Coronary artery (tissue), 2 donors: ENCODE data around the gene UPF3B.
"Not testable (repeated sequence)": the region's sequence is repeated elsewhere in the genome, so short reads cannot be mapped to it uniquely, and the experiment has no call there.

Source experiments
- DNase-seq: peaks from one replicate; pipeline ENCODE4 v3.0.0-alpha.2; 2017; ENCODE audit warnings: low spot score
- H3K27ac ChIP-seq, 2 donors: fragments of 200-600 bp; sonication (generic); one replicate each; pipeline ENCODE4 v1.5.1; 2016 to 2019
- H3K4me3 ChIP-seq: fragments of 200-600 bp; sonication (generic); 2 replicates; pipeline ENCODE4 v1.5.1; 2016; ENCODE audit warnings: mild to moderate bottlenecking, moderate library complexity
- CTCF ChIP-seq: fragments of 200-600 bp; sonication (generic); IDR thresholded peaks from one replicate; pipeline ENCODE4 v1.5.1; 2019; ENCODE audit warnings: antibody characterized with exemption

The UPF3B gene

GRCh38 chrX:119870626-119871131, 17.9 kb upstream of the UPF3B start:
- no peak for TF ChIP-seq CTCF
- peak overlapping the region; percentile 83 to 90 for H3K27ac ChIP-seq
- DNase-seq = no peak

GRCh38 chrX:119853444-119853843, 681 bp upstream of the UPF3B start:
- peak overlapping the region; percentile 78 for H3K4me3 ChIP-seq
- no peak for DNase-seq
- peak overlapping the region; percentile 6 to 88 for H3K27ac ChIP-seq
- no peak for TF ChIP-seq CTCF

More at GRCh38 chrX:119870626-119871131, 17.9 kb upstream of the UPF3B start:
- peak overlapping the region; percentile 75 for H3K4me3 ChIP-seq

- Histone ChIP-seq H3K27ac (no peak overlapping the region), H3K4me3 (no peak overlapping the region)
- no peak for DNase-seq
- TF ChIP-seq CTCF = no peak
Measured at GRCh38 chrX:119833905-119834304, 18.9 kb downstream of the UPF3B start.

- Histone ChIP-seq H3K4me3 (no peak overlapping the region), H3K27ac (no peak overlapping the region)
- no peak for TF ChIP-seq CTCF
- DNase-seq = no peak
Measured at GRCh38 chrX:119828446-119828845, 24.3 kb downstream of the UPF3B start.

- Histone ChIP-seq H3K27ac (peak overlapping the region in 1 of 2 donors; percentile 25), H3K4me3 (no peak overlapping the region)
- no peak for DNase-seq
- TF ChIP-seq CTCF = no peak
Measured at GRCh38 chrX:119826399-119826959, 26.3 kb downstream of the UPF3B start.

GRCh38 chrX:119824221-119824620, 28.5 kb downstream of the UPF3B start:
- DNase-seq, H3K4me3 ChIP-seq, H3K27ac ChIP-seq: not testable (repeated sequence)

- DNase-seq, H3K27ac ChIP-seq, H3K4me3 ChIP-seq: not testable (repeated sequence)
Measured at GRCh38 chrX:119821703-119822102, 31.1 kb downstream of the UPF3B start.

- H3K27ac ChIP-seq = no peak overlapping the region
- DNase-seq = no peak
- TF ChIP-seq CTCF = no peak
- no peak overlapping the region for H3K4me3 ChIP-seq
Measured at GRCh38 chrX:119817130-119817690, 35.6 kb downstream of the UPF3B start.
